BLaER1 (cell line): ENCODE results near the gene TNS1.

Source experiments
- H3K27ac ChIP-seq: shearing (Covaris generic); formaldehyde crosslinking; 2 replicates; pipeline ENCODE4 v1.8.1; 2022
- H3K27me3 ChIP-seq: shearing (Covaris generic); formaldehyde crosslinking; 2 replicates; pipeline ENCODE4 v1.8.1; 2022
- H3K36me3 ChIP-seq: shearing (Covaris generic); formaldehyde crosslinking; 2 replicates; pipeline ENCODE4 v1.8.1; 2022
- H3K4me1 ChIP-seq: shearing (Covaris generic); formaldehyde crosslinking; 2 replicates; pipeline ENCODE4 v1.8.1; 2022
- H3K4me2 ChIP-seq: shearing (Covaris generic); formaldehyde crosslinking; 2 replicates; pipeline ENCODE4 v1.8.1; 2022
- H3K4me3 ChIP-seq: shearing (Covaris generic); formaldehyde crosslinking; 2 replicates; pipeline ENCODE4 v1.8.1; 2022
- H3K9ac ChIP-seq: shearing (Covaris generic); formaldehyde crosslinking; 2 replicates; pipeline ENCODE4 v1.8.1; 2022
- H3K9me3 ChIP-seq: shearing (Covaris generic); formaldehyde crosslinking; 2 replicates; pipeline ENCODE4 v1.8.1; 2022
- H4K20me1 ChIP-seq: shearing (Covaris generic); formaldehyde crosslinking; 2 replicates; pipeline ENCODE4 v1.8.1; 2022
- Cebpa-rat ChIP-seq: shearing (Covaris generic); IDR thresholded peaks from 2 replicates; pipeline ENCODE4 v1.8.1; 2022

The TNS1 gene

GRCh38 chr2:217775920-217776503 lies 226.8 kb downstream of the TNS1 start:
- H3K27me3 ChIP-seq: no peaks in the 10 kb centered on the region
- H3K4me3 ChIP-seq: no peak overlapping the region
- H3K27ac ChIP-seq: no peak overlapping the region
- TF ChIP-seq Cebpa-rat: no peak
- H3K4me2 ChIP-seq: no peak overlapping the region
- H3K9ac ChIP-seq: no peak overlapping the region
- H3K9me3 ChIP-seq: no peaks in the 10 kb centered on the region
- no peaks in the 10 kb centered on the region for H3K4me1 ChIP-seq
- no peaks in the 10 kb centered on the region for H3K36me3 ChIP-seq
- H4K20me1 ChIP-seq: no peaks in the 10 kb centered on the region

DNA sequence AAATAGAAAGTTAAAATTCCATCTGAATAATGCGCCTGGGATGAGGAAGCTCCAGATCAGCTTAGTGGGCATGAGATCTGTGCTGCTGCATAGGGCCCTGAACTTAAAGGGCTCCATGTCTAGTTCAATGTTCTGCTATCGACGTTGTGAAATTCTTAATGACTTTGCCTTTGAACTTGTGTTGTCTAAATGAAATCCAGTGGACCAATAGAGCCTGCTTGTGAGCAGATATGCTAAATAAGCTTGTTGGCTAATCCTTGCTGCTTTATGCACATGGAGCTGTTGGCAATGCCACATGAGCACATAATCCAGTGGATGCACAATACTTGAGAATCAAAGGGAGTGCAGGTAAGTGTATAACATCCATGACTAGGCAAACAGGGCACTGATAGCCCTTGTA lies 228.6 kb downstream of the TNS1 start:
- Histone ChIP-seq H3K9ac (no peak overlapping the region), H3K4me2 (no peak overlapping the region)

GRCh38 chr2:217773539-217773938 lies 229.3 kb downstream of the TNS1 start:
- Histone ChIP-seq H3K27ac (no peak overlapping the region), H3K27me3 (no peaks in the 10 kb centered on the region), H3K4me1 (no peaks in the 10 kb centered on the region), H4K20me1 (no peaks in the 10 kb centered on the region), H3K4me2 (no peak overlapping the region), H3K9me3 (no peaks in the 10 kb centered on the region), H3K36me3 (no peaks in the 10 kb centered on the region), H3K9ac (no peak overlapping the region), H3K4me3 (no peak overlapping the region)
- TF ChIP-seq Cebpa-rat: no peak

More for the DNA sequence above, 228.6 kb downstream of the TNS1 start:
- no peaks in the 10 kb centered on the region for H3K9me3 ChIP-seq
- no peak for TF ChIP-seq Cebpa-rat
- no peak overlapping the region for H3K27ac ChIP-seq
- H3K4me3 ChIP-seq: no peak overlapping the region
- no peaks in the 10 kb centered on the region for H3K27me3 ChIP-seq
- no peaks in the 10 kb centered on the region for H3K36me3 ChIP-seq
- H3K4me1 ChIP-seq: no peaks in the 10 kb centered on the region
- H4K20me1 ChIP-seq: no peaks in the 10 kb centered on the region

- no peak overlapping the region for H3K27ac ChIP-seq
- H3K9me3 ChIP-seq: peaks cover 16% of the 10 kb centered on the region
- no peak overlapping the region for H3K4me2 ChIP-seq
- no peaks in the 10 kb centered on the region for H4K20me1 ChIP-seq
- no peak for TF ChIP-seq Cebpa-rat
- no peaks in the 10 kb centered on the region for H3K27me3 ChIP-seq
- H3K4me1 ChIP-seq: no peaks in the 10 kb centered on the region
- H3K4me3 ChIP-seq: no peak overlapping the region
- H3K36me3 ChIP-seq: no peaks in the 10 kb centered on the region
- H3K9ac ChIP-seq: no peak overlapping the region
These were observed 236.4 kb downstream of the TNS1 start for GRCh38 chr2:217766356-217766755.

GRCh38 chr2:217761645-217762277 lies 241.0 kb downstream of the TNS1 start:
- peaks cover 16% of the 10 kb centered on the region for H3K9me3 ChIP-seq
- no peak overlapping the region for H3K9ac ChIP-seq
- 0 out of 2 replicates have a peak, but pooled peaks cover 4% of the 10 kb centered on the region for H3K4me1 ChIP-seq
- no peaks in the 10 kb centered on the region for H4K20me1 ChIP-seq
- TF ChIP-seq Cebpa-rat: no peak
- H3K4me3 ChIP-seq: no peak overlapping the region
- no peaks in the 10 kb centered on the region for H3K36me3 ChIP-seq
- H3K4me2 ChIP-seq: no peak overlapping the region
- H3K27ac ChIP-seq: no peak overlapping the region
- H3K27me3 ChIP-seq: no peaks in the 10 kb centered on the region

GRCh38 chr2:217759991-217760390 lies 242.8 kb downstream of the TNS1 start:
- H3K27me3 ChIP-seq: no peaks in the 10 kb centered on the region
- peaks cover 22% of the 10 kb centered on the region for H3K4me1 ChIP-seq
- no peak for TF ChIP-seq Cebpa-rat
- H3K9me3 ChIP-seq: peaks cover 16% of the 10 kb centered on the region
- no peak overlapping the region for H3K4me2 ChIP-seq
- no peak overlapping the region for H3K9ac ChIP-seq
- no peaks in the 10 kb centered on the region for H3K36me3 ChIP-seq
- H3K27ac ChIP-seq: no peak overlapping the region
- H4K20me1 ChIP-seq: no peaks in the 10 kb centered on the region
- no peak overlapping the region for H3K4me3 ChIP-seq

DNA sequence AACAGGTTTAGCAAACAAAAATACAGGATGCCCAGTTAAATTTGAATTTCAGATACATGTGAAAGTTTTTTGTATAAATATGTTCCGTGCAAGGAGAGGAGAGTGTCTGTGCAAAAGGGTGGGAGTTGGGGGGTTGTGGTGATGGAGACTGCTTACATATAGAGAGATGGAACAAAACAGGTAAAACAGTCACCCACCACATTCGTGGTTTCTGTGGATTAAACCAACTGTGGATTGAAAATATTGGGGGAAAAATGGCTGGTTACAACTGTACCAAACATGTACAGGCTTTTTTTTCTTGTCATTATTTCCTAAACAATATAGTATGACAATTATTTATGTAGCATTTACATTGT lies 245.7 kb downstream of the TNS1 start:
- Histone ChIP-seq H3K27ac (no peak overlapping the region), H3K4me2 (no peak overlapping the region), H3K4me3 (no peak overlapping the region)

DNA sequence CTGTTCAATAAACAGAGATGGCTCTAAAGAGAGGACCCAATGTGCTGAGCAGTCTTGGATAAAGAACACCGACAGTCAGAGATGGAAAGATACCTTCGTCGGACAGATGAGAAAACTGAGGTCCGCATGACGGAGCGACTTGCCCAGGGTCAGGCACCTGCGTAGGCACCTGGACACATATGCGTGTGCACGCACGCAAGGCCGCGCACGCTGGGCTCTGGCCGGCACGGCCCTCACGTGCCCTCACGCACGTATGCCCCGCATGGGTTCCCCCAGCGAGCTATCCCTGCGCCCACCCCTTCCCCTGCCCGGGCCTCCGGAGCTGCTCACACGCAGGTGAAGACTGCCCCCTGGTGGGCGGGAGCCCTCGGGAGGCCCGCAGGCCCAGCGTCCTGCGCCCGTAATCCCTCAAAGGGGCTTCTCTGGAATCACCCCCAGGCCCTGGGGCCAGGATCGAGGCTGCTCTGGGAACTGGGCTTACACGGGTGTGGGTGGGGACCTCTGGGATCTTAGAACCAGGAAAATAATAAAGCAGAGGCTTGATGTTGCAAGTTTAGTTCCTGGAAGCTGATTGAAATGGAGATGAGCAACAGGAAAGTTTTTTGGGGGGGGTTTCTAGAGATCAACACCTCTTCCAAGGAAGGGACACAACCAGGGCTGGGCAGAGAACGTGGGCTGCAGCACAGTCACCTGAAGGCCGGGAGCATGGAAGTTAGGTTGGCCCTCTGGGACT lies 246.3 kb downstream of the TNS1 start:
- no peak overlapping the region for H3K27ac ChIP-seq
- H3K4me3 ChIP-seq: no peak overlapping the region
- no peak for TF ChIP-seq Cebpa-rat
- H4K20me1 ChIP-seq: no peaks in the 10 kb centered on the region
- H3K4me2 ChIP-seq: 0 out of 2 replicates have a peak overlapping the region, but pooled peaks have one; percentile 6
- peaks cover 24% of the 10 kb centered on the region for H3K4me1 ChIP-seq
- H3K9ac ChIP-seq: no peak overlapping the region
- H3K9me3 ChIP-seq: peaks cover 2% of the 10 kb centered on the region; the same call in 1 of the 2 replicates
- H3K27me3 ChIP-seq: no peaks in the 10 kb centered on the region
- H3K36me3 ChIP-seq: no peaks in the 10 kb centered on the region

More for the DNA sequence above, 245.7 kb downstream of the TNS1 start:
- TF ChIP-seq Cebpa-rat: no peak
- Histone ChIP-seq H3K27me3 (no peaks in the 10 kb centered on the region), H3K9me3 (peaks cover 7% of the 10 kb centered on the region), H3K4me1 (peaks cover 24% of the 10 kb centered on the region), H4K20me1 (no peaks in the 10 kb centered on the region), H3K36me3 (no peaks in the 10 kb centered on the region), H3K9ac (no peak overlapping the region)

DNA sequence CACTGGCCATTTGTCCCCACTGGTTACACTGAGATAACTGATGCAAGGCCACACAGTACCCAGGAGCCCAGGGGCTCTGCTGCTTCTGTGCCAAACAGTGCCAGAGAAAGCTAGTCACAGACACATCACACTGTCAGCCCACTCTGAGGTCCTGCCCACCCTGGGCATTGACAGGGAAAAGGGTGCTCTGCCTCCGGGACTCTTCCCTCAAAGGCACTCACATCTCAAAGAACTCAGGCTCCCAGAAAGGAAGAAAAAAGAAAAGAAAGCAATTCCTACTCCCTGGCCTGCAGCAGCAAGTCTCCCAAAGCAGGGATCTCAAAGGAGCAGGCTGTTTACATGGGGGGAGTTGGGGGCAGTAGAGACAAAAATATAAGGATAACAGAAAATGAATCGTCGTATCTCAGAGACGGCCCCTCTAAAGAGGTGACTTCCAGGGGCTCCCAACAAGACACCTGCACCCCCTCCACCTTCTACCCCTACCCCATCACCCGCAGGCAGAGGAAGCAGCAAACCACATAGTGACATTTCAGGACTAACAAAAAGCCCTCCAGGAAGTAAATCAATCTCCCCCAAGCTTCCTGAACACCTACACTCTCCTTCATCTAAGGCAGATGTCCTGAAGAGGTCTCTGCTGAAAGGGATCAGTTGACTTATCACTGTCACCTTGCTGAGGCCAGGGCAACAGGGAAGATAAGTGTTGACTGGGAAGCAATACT lies 247.6 kb downstream of the TNS1 start:
- H3K9ac ChIP-seq: no peak overlapping the region
- no peaks in the 10 kb centered on the region for H3K27me3 ChIP-seq
- no peak for TF ChIP-seq Cebpa-rat

More for the DNA sequence above, 247.6 kb downstream of the TNS1 start:
- Histone ChIP-seq H4K20me1 (no peaks in the 10 kb centered on the region), H3K4me2 (peak overlapping the region; percentile 50), H3K4me1 (peaks cover 24% of the 10 kb centered on the region), H3K36me3 (no peaks in the 10 kb centered on the region), H3K4me3 (no peak overlapping the region), H3K9me3 (no peaks in the 10 kb centered on the region), H3K27ac (no peak overlapping the region)
